GM12878 (cell line): ENCODE data around the gene PRCC. TPM values are rescaled to one million over a fixed set of nuclear protein-coding genes. Genes with fewer than 3 reads are reported as not detected.
A peak's percentile ranks its signal among the peaks of the same experiment; 100 is the strongest.

Source experiments
- ATAC-seq: fragments of 200-7000 bp; cut with Tn5 transposase; 3 replicates; pipeline ENCODE4 v1.9.1; 2020; ENCODE audit warnings: mild to moderate bottlenecking, moderate library complexity
- BruUV-seq: library from RNA; stranded (reverse); fragments of 400-500 nt; replicated peaks from 2 replicates; lab custom pipeline; 2021; lab: Mats Ljungman, UMichigan
- CTCF ChIA-PET: fragments of 300-600 bp; sonication (Branson Sonifier 250); formaldehyde crosslinking; extraction: SDS; loops from one replicate; lab custom pipeline; 2021; ENCODE audit warnings: inconsistent platforms; lab: Yijun Ruan, JAX
- POLR2A ChIA-PET: fragments of 350-600 bp; formaldehyde crosslinking; extraction: SDS; loops from one replicate; lab custom pipeline; 2021; ENCODE audit warnings: inconsistent platforms; lab: Charles Lee
- RAD21 ChIA-PET: fragments of 300-600 bp; sonication (Branson Sonifier 250); formaldehyde crosslinking; loops from one replicate; lab custom pipeline; 2023; ENCODE audit warnings: antibody characterized with exemption; ENCODE audit not compliant: unreplicated experiment; lab: Charles Lee
- SMC1A ChIA-PET: fragments of 300-600 bp; sonication (Branson Sonifier 250); formaldehyde crosslinking; loops from one replicate; lab custom pipeline; 2023; ENCODE audit not compliant: unreplicated experiment, uncharacterized antibody; lab: Charles Lee
- DNase-seq: peaks from one replicate; pipeline ENCODE4 v3.0.0-alpha.2; 2011; ENCODE audit warnings: low read depth, low spot score
- FAIRE-seq: peaks from 3 replicates; lab custom pipeline; 2011; peaks lifted over from hg19 to GRCh38; lab: Jason Lieb, UNC
- H2AFZ ChIP-seq: 2 replicates; pipeline ENCODE4 v1.6.0; 2011; ENCODE audit warnings: low read depth, low read length, control low read depth; ENCODE audit not compliant: control insufficient read depth
- H3K27ac ChIP-seq: 2 replicates; pipeline ENCODE4 v1.5.1; 2011; ENCODE audit warnings: control low read depth; ENCODE audit not compliant: control insufficient read depth, insufficient read depth
- H3K27me3 ChIP-seq, 2 experiments: replicated peaks in 1 of 2; 2 replicates each; pipeline versions ENCODE4 v1.6.0 to v1.6.1; 2011; ENCODE audit warnings: low read length in 1 of 2; ENCODE audit not compliant: control insufficient read depth in 2 of 2, insufficient read depth in 2 of 2
- H3K36me3 ChIP-seq, 2 experiments: 2 replicates each; pipeline ENCODE4 v1.5.1; 2011; ENCODE audit warnings: low read length in 1 of 2; ENCODE audit not compliant: control insufficient read depth in 2 of 2, insufficient read depth in 2 of 2
- H3K4me1 ChIP-seq: 2 replicates; pipeline ENCODE4 v1.6.1; 2011; ENCODE audit warnings: mild to moderate bottlenecking, low read length, moderate library complexity, mixed read lengths; ENCODE audit not compliant: control insufficient read depth, insufficient read depth
- H3K4me2 ChIP-seq: 2 replicates; pipeline ENCODE4 v1.6.0; 2011; ENCODE audit warnings: control low read depth; ENCODE audit not compliant: control insufficient read depth, insufficient read depth
- H3K4me3 ChIP-seq: fragments of 200-600 bp; sonication (generic); 2 replicates; pipeline ENCODE4 v1.5.1; 2016
- H3K79me2 ChIP-seq: 2 replicates; pipeline ENCODE4 v1.6.0; 2011; ENCODE audit warnings: low read length; ENCODE audit not compliant: control insufficient read depth, insufficient read depth
- H3K9ac ChIP-seq: 2 replicates; pipeline ENCODE4 v1.8.0; 2011; ENCODE audit warnings: low read length, control low read depth, mixed read lengths; ENCODE audit not compliant: control insufficient read depth, insufficient read depth
- H3K9me3 ChIP-seq: replicated peaks from 3 replicates; pipeline ENCODE4 v1.5.1; 2011; ENCODE audit warnings: mild to moderate bottlenecking, low read length; ENCODE audit not compliant: control insufficient read depth, insufficient read depth
- H4K20me1 ChIP-seq: 2 replicates; pipeline ENCODE4 v1.6.0; 2011; ENCODE audit not compliant: control insufficient read depth, insufficient read depth
- ASH2L ChIP-seq: fragments of 300-600, 200-600 bp; sonication (generic); IDR thresholded peaks from 2 replicates; pipeline ENCODE4 v1.6.1; 2017; ENCODE audit warnings: low read depth, mild to moderate bottlenecking, borderline replicate concordance
- CEBPZ ChIP-seq: fragments of 150-350 bp; IDR thresholded peaks from 2 replicates; pipeline ENCODE4 v1.6.1; 2016; ENCODE audit warnings: low read depth, low read length
- CHD1 ChIP-seq: IDR thresholded peaks from 2 replicates; pipeline ENCODE4 v1.6.1; 2012; ENCODE audit warnings: low read depth, low read length, improper control_type of control experiment
- EED ChIP-seq: sonication (generic); IDR thresholded peaks from 2 replicates; pipeline ENCODE4 v1.6.1; 2016; ENCODE audit warnings: antibody characterized with exemption, low read depth
- LARP7 ChIP-seq: fragments of 450-650 bp; IDR thresholded peaks from 2 replicates; pipeline ENCODE4 v1.6.1; 2017; ENCODE audit warnings: mild to moderate bottlenecking
- RELA ChIP-seq: fragments of 450-650 bp; IDR thresholded peaks from 2 replicates; pipeline ENCODE4 v1.8.0; 2014; ENCODE audit warnings: borderline replicate concordance; ENCODE audit not compliant: partially characterized antibody
- RELB ChIP-seq: fragments of 450-650 bp; IDR thresholded peaks from 2 replicates; pipeline ENCODE4 v1.6.1; 2017; ENCODE audit warnings: low read depth, mild to moderate bottlenecking, moderate library complexity
- SP1 ChIP-seq: IDR thresholded peaks from one replicate; pipeline ENCODE4 v1.6.1; 2011; ENCODE audit warnings: low read depth, low read length
- SRF ChIP-seq, 2 experiments: IDR thresholded peaks; 2 replicates each; pipeline ENCODE4 v1.6.1; 2011; ENCODE audit warnings: low read depth in 2 of 2, low read length in 2 of 2, mild to moderate bottlenecking in 1 of 2, moderate library complexity in 1 of 2
- YY1 ChIP-seq: IDR thresholded peaks from 2 replicates; pipeline ENCODE4 v1.6.1; 2011; ENCODE audit warnings: low read depth, mild to moderate bottlenecking, low read length
- ZBTB40 ChIP-seq: fragments of 450-650 bp; IDR thresholded peaks from 2 replicates; pipeline ENCODE4 v1.6.1; 2016; ENCODE audit warnings: mild to moderate bottlenecking, moderate library complexity, borderline replicate concordance
- WGBS: methylation state at CpG from one replicate; pipeline ENCODE4 v1.1.6; 2016; ENCODE audit warnings: low lambda C conversion rate; ENCODE audit not compliant: insufficient replicate concordance, insufficient coverage; ENCODE audit errors: missing lambda C conversion rate; 5-methylcytosine and 5-hydroxymethylcytosine counted together
- in situ Hi-C: fragments of 300-500 bp; cut with MboI; formaldehyde crosslinking; loops from 9 replicates; pipeline ENCODE4 v1.14.3; 2018; ENCODE audit warnings: mixed read lengths
- intact Hi-C: fragments of 100-400 bp; cut with micrococcal nuclease; formaldehyde crosslinking; loops from one replicate; pipeline ENCODE4 v1.14.2; 2022; ENCODE audit not compliant: unreplicated experiment
- polyA plus RNA-seq, 11 experiments: library from polyadenylated mRNA; depleted of rRNA in 4 of 11; unstranded in 6 of 11; stranded (reverse) in 5 of 11; fragments of >200 nt; fragmentation: Nextera tagmentation in 4 of 11; fragmentation: Illumina TruSeq in 1 of 11; extraction: Ambion mirVana in 4 of 11; extraction: Trizol in 1 of 11; gene quantifications; 1 replicate in 1 of 11; 2 replicates in 10 of 11; pipeline versions ENCODE4 v1.2.1 to v1.2.3, GENCODE V29; 2011 to 2016; ENCODE audit warnings: inconsistent platforms in 2 of 11, missing spikeins in 2 of 11, low read depth in 1 of 11
- total RNA-seq, 4 experiments: library from RNA; depleted of rRNA in 3 of 4; stranded (reverse); fragments of >200 nt in 3 of 4; fragmentation: Illumina TruSeq in 1 of 4; extraction: Trizol in 1 of 4; gene quantifications; 2 replicates each; pipeline versions ENCODE4 v1.2.1 to v1.2.3, GENCODE V29; 2013 to 2021
- TF ChIP-seq, protein P1 (sequence below): IDR thresholded peaks from 2 replicates; pipeline ENCODE4 v1.6.1; 2012; ENCODE audit warnings: low read depth, low read length, improper control_type of control experiment

The PRCC gene
- total and polyA plus RNA-seq, 10 of the 15 experiments (the other 5 are each of a cell fraction or from before 2014, with no cell fraction given), result 23.8 to 132 (median 63.1) TPM

DNA sequence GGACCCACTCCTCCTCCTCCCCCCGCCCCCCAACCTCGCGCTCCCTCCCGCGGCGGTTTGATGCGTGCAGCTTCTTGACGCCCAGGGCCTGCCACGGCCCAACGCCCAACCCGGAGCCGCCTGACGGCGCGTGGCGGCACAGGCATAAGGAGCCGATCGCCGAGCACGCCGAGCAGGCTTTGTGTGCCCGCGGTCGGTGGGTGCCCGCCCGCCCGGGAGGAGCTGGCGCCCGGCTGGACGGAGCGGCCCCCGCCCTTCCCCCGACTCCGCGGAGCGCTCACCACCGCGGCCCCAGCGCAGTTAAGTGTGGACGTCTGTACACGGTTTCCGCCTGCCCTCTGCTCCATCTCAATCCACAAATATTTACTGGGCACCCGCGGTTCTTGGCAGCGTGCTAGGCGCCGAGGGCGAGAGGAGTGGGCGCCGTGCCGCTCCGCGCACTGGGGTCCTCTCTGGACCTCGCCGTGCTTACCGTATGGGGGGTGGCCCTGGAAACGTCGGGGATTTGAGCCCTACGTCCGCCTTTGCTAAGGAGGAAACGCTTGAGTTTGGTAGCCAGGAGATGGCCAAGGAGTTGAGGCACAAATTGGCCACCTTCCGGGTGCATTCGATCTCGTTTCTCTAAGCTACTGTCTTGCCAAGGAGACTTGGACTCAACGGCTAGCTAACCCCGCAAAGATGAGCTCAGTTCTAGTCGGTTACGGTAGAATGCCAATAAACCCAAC lies 15.4 kb upstream of the PRCC start:
- Histone ChIP-seq H3K4me3 (peak overlapping the region; percentile 81), H4K20me1 (no peaks in the 10 kb centered on the region), H3K9me3 (no peaks in the 10 kb centered on the region), H3K79me2 (peaks cover 61% of the 10 kb centered on the region), H3K27ac (peak overlapping the region; percentile 99), H2AFZ (peak overlapping the region; percentile 82), H3K36me3 (no peaks in the 10 kb centered on the region), H3K4me1 (peaks cover 25% of the 10 kb centered on the region), H3K4me2 (peak overlapping the region; percentile 99), H3K9ac (peak overlapping the region; percentile 91), H3K27me3 (no peaks in the 10 kb centered on the region)
- SMC1A ChIA-PET, result interaction anchor here (1.0 to 4.5 kb wide), 5 partner anchors 9 to 25 kb away, joined by 3 to 43 read pairs (median 4); partner anchors contain the start of genes ISG20L2, METTL25B and PRCC
- CTCF ChIA-PET, result interaction anchor here (0.8 to 4.5 kb wide), 9 partner anchors 11 to 138 kb away, joined by 3 to 56 read pairs (median 6); partner anchors contain the start of genes ISG20L2, METTL25B, MRPL24 and NTRK1
- POLR2A ChIA-PET, result interaction anchor here (0.5 to 4.4 kb wide), 9 partner anchors 11 to 806 kb away, joined by 3 to 45 read pairs (median 8); partner anchors contain the start of genes ISG20L2, METTL25B, MRPL24 and PRCC
- WGBS, result 1% methylated on average over 53 of the region's 68 CpGs
- DNase-seq, result peak; percentile 82
- in situ Hi-C loops, result no loop called here
- no TSS peak for BruUV-seq
- RAD21 ChIA-PET, result interaction anchor here (0.7 to 4.2 kb wide), 9 partner anchors 10 to 243 kb away, joined by 3 to 34 read pairs (median 5); partner anchors contain the start of genes ISG20L2, METTL25B, MRPL24 and PRCC
- intact Hi-C loops, result loop anchor here (1.0 to 2.0 kb wide), 2 partner anchors 15 to 25 kb away; partner anchors contain the start of gene PRCC
- peak; percentile 80 for ATAC-seq
- FAIRE-seq, result no peak
- TF ChIP-seq EED, result no peak
- TF ChIP-seq SRF (IDR thresholded peaks at IDR 0.05; ENCODE audit: low read depth in 2 of 2, low read length in 2 of 2), result peak; percentile 90 to 98
- peak; percentile 89 for TF ChIP-seq YY1
- peak; percentile 35 for TF ChIP-seq RELA
- peak; percentile 62; the same call in 1 of the 2 replicates for TF ChIP-seq LARP7
- no peak; the same call in 1 of the 2 replicates for TF ChIP-seq ZBTB40
- TF ChIP-seq CHD1, result 0 out of 2 replicates have a peak, but pooled peaks have one; percentile 18
- TF ChIP-seq CEBPZ, result peak; percentile 29; the same call in 1 of the 2 replicates
- 0 out of 2 replicates have a peak, but pooled peaks have one; percentile 27 for TF ChIP-seq ASH2L
- peak; percentile 87 for TF ChIP-seq RELB
- TF ChIP-seq, protein P1, sequence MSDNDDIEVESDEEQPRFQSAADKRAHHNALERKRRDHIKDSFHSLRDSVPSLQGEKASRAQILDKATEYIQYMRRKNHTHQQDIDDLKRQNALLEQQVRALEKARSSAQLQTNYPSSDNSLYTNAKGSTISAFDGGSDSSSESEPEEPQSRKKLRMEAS, result peak; percentile 89
- TF ChIP-seq SP1, result peak; percentile 88
